ENCODE measurements around the gene IRF7. TPM values are rescaled to one million over a fixed set of nuclear protein-coding genes. Genes with fewer than 3 reads are reported as not detected.
A peak's percentile ranks its signal among the peaks of the same experiment; 100 is the strongest.

The IRF7 gene
- total RNA-seq, 4 donors from 2014 or later = 9.0 to 37.7 (median 27.5) TPM

DNA sequence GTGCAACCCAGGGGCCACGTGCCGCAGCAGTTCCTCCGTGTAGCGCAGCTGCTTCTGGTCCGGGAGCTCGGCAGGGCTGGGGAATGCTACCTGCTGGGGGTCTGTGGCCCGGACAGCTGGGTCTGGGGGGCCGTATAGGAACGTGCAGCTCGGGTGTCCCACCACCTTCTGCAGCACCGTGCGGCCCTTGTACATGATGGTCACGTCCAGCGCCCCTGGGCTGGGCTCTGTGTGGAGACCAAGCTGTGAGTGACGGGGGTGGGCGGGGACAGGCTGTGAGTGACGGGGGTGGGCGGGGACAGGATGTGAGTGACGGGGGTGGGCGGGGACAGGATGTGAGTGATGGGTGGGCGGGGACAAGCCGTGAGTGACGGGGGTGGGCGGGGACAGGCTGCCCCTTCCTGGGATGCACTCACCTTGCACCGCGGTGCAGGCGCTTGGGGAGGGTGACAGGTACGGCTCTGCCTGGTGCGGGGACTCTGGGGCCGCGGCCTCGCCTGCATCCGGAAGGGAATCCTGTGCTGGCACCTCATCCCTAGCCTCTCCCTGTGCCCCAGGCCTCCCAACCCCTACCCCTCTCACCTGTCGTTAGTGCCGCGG lies 2.3 kb downstream of the IRF7 start:
- TF ChIP-seq EP300 (IDR thresholded peaks at IDR 0.05) = no peak
- TF ChIP-seq, protein P1, sequence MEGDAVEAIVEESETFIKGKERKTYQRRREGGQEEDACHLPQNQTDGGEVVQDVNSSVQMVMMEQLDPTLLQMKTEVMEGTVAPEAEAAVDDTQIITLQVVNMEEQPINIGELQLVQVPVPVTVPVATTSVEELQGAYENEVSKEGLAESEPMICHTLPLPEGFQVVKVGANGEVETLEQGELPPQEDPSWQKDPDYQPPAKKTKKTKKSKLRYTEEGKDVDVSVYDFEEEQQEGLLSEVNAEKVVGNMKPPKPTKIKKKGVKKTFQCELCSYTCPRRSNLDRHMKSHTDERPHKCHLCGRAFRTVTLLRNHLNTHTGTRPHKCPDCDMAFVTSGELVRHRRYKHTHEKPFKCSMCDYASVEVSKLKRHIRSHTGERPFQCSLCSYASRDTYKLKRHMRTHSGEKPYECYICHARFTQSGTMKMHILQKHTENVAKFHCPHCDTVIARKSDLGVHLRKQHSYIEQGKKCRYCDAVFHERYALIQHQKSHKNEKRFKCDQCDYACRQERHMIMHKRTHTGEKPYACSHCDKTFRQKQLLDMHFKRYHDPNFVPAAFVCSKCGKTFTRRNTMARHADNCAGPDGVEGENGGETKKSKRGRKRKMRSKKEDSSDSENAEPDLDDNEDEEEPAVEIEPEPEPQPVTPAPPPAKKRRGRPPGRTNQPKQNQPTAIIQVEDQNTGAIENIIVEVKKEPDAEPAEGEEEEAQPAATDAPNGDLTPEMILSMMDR (IDR thresholded peaks at IDR 0.05) = no peak
- TF ChIP-seq POLR2A (IDR thresholded peaks at IDR 0.05) = no peak
- WGBS, 2 donors = 58 to 64% methylated on average over 25 to 32 of the region's 36 CpGs
- Histone ChIP-seq H3K9me3 (no peaks in the 10 kb centered on the region), H3K4me1 (peaks cover 0 to 38% (median 17%) of the 10 kb centered on the region in 4 donors), H3K36me3 (peaks cover 0 to 73% (median 13%) of the 10 kb centered on the region in 3 donors), H3K4me3 (no peak overlapping the region), H3K27ac (peak overlapping the region; percentile 34 to 96 (median 92)), H3K27me3 (no peaks in the 10 kb centered on the region)
- DNase-seq (ENCODE audit: low spot score in 2 of 2) = peak; percentile 68 to 73

DNA sequence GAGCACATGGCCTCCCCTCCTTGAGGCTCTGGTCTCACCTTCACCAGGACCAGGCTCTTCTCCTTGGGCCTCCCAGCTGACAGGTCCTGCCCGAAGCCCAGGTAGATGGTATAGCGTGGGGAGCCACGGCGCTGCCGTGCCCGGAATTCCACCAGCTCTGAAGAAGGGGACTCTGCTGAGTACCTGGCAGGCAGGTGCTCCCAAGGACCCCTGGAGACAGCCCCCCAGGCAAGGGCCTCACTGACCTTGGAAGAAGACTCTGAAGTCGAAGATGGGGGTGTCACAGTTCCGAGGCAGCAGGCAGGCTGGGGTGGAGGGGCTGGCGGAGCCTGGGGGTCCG lies 2.8 kb downstream of the IRF7 start:
- TF ChIP-seq, protein P1 (IDR thresholded peaks at IDR 0.05) = no peak
- TF ChIP-seq EP300 (IDR thresholded peaks at IDR 0.05) (no peak), POLR2A (IDR thresholded peaks at IDR 0.05) (no peak)
- H3K27me3 ChIP-seq = no peaks in the 10 kb centered on the region
- H3K4me3 ChIP-seq = no peak overlapping the region
- peaks cover 0 to 38% (median 17%) of the 10 kb centered on the region in 4 donors for H3K4me1 ChIP-seq
- DNase-seq (ENCODE audit: low spot score in 2 of 2) = no peak
- H3K27ac ChIP-seq = peak overlapping the region in 2 of 4 donors; percentile 46 to 96
- WGBS, 2 donors = 94 to 96% methylated on average over 9 to 10 of the region's 10 CpGs
- H3K36me3 ChIP-seq = peaks cover 0 to 74% (median 18%) of the 10 kb centered on the region in 3 donors
- H3K9me3 ChIP-seq = no peaks in the 10 kb centered on the region

DNA sequence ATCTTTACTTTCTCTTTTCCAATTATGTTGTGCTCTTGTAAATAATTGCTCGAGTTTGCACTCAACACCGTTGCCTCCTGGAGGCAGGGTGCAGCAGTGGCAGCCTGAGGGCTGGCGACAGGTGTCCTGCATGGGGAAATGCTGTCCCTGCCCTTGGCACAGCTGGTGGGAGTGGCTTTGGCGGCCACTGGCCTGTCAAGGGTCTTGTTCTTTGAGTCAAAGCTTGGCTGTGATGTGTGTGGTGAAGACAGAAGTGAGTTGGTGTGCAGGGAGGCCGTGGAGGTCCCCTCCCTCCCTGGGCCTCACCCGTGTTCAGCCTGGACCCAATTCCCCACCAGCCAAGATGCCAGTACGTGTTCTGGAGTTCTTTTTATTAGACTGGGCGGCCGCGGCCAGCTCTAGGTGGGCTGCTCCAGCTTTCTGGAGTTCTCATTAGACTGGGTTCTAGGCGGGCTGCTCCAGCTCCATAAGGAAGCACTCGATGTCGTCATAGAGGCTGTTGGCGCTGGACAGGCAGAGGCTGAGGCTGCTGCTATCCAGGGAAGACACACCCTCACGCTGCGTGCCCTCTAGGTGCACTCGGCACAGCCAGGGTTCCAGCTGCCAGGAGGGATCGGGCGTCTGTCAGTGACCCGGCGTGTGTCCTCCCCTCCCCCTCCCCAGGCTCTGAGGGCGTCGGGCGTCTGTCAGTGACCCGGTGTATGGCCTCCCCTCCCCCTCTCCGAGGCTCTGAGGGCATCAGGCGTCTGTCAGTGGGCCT lies 3.4 kb downstream of the IRF7 start:
- Histone ChIP-seq H3K4me1 (peaks cover 0 to 38% (median 17%) of the 10 kb centered on the region in 4 donors), H3K27ac (peak overlapping the region in 1 of 4 donors; percentile 96), H3K4me3 (no peak overlapping the region), H3K27me3 (no peaks in the 10 kb centered on the region), H3K9me3 (no peaks in the 10 kb centered on the region), H3K36me3 (peaks cover 0 to 74% (median 24%) of the 10 kb centered on the region in 3 donors)
- 78 to 79% methylated on average over 18 to 21 of the region's 27 CpGs for WGBS, 2 donors
- no peak for TF ChIP-seq EP300 (IDR thresholded peaks at IDR 0.05)
- no peak for TF ChIP-seq POLR2A (IDR thresholded peaks at IDR 0.05)
- TF ChIP-seq, protein P1 (IDR thresholded peaks at IDR 0.05) = no peak
- no peak for DNase-seq (ENCODE audit: low spot score in 2 of 2)

DNA sequence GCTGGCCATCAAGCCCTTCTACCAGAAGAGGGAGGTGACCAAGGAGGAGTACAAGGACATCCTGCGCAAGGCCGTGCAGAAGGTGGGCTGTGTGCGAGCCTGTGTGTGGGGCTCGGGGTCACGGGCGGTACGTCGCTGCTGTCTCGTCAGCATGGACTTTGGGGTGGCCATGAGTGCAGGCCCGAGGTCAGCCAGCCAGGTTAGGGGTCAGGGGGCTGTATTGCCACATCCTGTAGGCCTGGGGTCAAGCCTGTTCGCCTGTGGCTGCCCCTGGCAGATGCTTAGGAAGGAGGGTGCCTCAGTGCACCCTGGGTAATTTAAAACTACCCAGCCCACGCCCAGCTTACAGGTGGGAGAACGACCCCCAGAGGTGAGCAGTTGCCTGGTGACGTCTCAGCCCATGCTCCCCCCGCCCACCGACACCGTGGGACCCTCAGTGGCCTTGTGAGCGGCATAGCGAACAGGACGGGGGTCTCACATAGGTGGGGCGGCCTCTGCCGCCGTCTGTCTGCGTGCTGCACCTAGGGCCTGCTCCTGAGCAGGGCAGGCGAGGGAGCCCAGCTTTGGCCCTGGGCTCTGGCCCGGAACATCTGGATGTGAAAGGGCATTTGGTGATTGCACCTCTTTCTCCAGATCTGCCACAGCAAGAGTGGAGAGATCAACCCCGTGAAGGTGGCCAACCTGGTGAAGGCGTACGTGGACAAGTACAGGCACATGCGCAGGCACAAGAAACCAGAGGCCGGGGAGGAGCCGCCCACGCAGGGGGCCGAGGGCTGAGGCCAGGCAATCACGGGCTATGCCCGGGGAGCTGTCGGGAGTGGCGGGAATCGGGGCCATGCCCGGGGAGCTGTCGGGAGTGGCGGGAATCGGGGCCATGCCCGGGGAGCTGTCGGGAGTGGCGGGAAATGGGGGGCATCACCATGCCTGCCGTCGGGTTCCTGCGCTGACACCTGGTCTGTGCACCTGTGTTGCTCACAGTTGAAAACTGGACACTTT lies 4.5 kb downstream of the IRF7 start:
- TF ChIP-seq POLR2A (IDR thresholded peaks at IDR 0.05) (no peak), EP300 (IDR thresholded peaks at IDR 0.05) (no peak)
- TF ChIP-seq, protein P1 (IDR thresholded peaks at IDR 0.05) = no peak
- Histone ChIP-seq H3K9me3 (no peaks in the 10 kb centered on the region), H3K27ac (no peak overlapping the region), H3K4me1 (peaks cover 0 to 31% (median 17%) of the 10 kb centered on the region in 4 donors), H3K4me3 (no peak overlapping the region), H3K36me3 (peaks cover 0 to 83% (median 34%) of the 10 kb centered on the region in 3 donors), H3K27me3 (no peaks in the 10 kb centered on the region)
- DNase-seq (ENCODE audit: low spot score in 2 of 2) = no peak
- 86 to 87% methylated on average over 44 to 49 of the region's 49 CpGs for WGBS, 2 donors

Data from tibial nerve (tissue), 4 donors.